Breast epithelium (tissue), 4 donors: ENCODE measurements around the gene RPS19BP1. TPM values are rescaled to one million over a fixed set of nuclear protein-coding genes. Genes with fewer than 3 reads are reported as not detected.

Source experiments
- DNase-seq, 2 donors: peaks; one replicate each; pipeline ENCODE4 v3.0.0-alpha.2; 2019; ENCODE audit warnings: low spot score in 2 of 2
- H3K27ac ChIP-seq, 2 donors: fragments of 200-600 bp; sonication (generic) in 1 of 2; one replicate each; pipeline ENCODE4 v1.5.1; 2016 to 2019; ENCODE audit warnings: mild to moderate bottlenecking in 1 of 2
- H3K27me3 ChIP-seq, 2 donors: fragments of 200-600 bp; sonication (generic) in 1 of 2; one replicate each; pipeline versions ENCODE4 v1.5.1 to v1.6.0; 2017 to 2019; ENCODE audit warnings: control low read depth in 1 of 2, mild to moderate bottlenecking in 1 of 2
- H3K36me3 ChIP-seq: fragments of 200-600 bp; one replicate; pipeline ENCODE4 v1.5.1; 2019
- H3K4me1 ChIP-seq, 2 donors: fragments of 200-600 bp; sonication (generic); one replicate each; pipeline ENCODE4 v1.5.1; 2016 to 2019; ENCODE audit warnings: control low read depth in 1 of 2
- H3K4me3 ChIP-seq, 3 donors: fragments of 200-600 bp; sonication (generic); 1 replicate in 2 of 3; 2 replicates in 1 of 3; pipeline ENCODE4 v1.5.1; 2016 to 2019; ENCODE audit warnings: mild to moderate bottlenecking in 3 of 3, moderate library complexity in 2 of 3
- H3K9me3 ChIP-seq, 2 donors: fragments of 200-600 bp; sonication (generic) in 1 of 2; one replicate each; pipeline ENCODE4 v1.5.1; 2016 to 2019; ENCODE audit warnings: control low read depth in 1 of 2
- POLR2A ChIP-seq: fragments of 450-650 bp; IDR thresholded peaks from one replicate; pipeline ENCODE4 v1.6.1; 2016; ENCODE audit warnings: antibody characterized with exemption, mild to moderate bottlenecking, moderate library complexity
- POLR2AphosphoS5 ChIP-seq, 3 donors: sonication (generic); formaldehyde crosslinking; IDR thresholded peaks; one replicate each; pipeline ENCODE4 v1.6.1; 2017; ENCODE audit warnings: antibody characterized with exemption in 3 of 3
- intact Hi-C: fragments of 100-400 bp; cut with DNase I; formaldehyde crosslinking; loops from one replicate; pipeline ENCODE4 v1.15.1; 2023; ENCODE audit warnings: low total_unique reads
- total RNA-seq, 3 donors: library from RNA; depleted of rRNA; stranded (reverse); fragments of >200 nt; gene quantifications; one replicate each; pipeline ENCODE4 v1.1.0, GENCODE V29; 2016
- TF ChIP-seq, protein P1 (sequence below), 3 donors: fragments of 450-650 bp; IDR thresholded peaks; one replicate each; pipeline ENCODE4 v1.5.1; 2016 to 2017; ENCODE audit warnings: antibody characterized with exemption in 3 of 3, mild to moderate bottlenecking in 3 of 3, moderate library complexity in 3 of 3

Gene RPS19BP1
- total RNA-seq, 3 donors from 2014 or later: 112 to 177 (median 159) TPM

- no peak overlapping the region for H3K4me3 ChIP-seq
- H3K4me1 ChIP-seq: no peaks in the 10 kb centered on the region
- H3K9me3 ChIP-seq: no peaks in the 10 kb centered on the region
- DNase-seq: no peak
- TF ChIP-seq POLR2A (no peak), POLR2AphosphoS5 (IDR thresholded peaks at IDR 0.05) (no peak)
- TF ChIP-seq, protein P1, sequence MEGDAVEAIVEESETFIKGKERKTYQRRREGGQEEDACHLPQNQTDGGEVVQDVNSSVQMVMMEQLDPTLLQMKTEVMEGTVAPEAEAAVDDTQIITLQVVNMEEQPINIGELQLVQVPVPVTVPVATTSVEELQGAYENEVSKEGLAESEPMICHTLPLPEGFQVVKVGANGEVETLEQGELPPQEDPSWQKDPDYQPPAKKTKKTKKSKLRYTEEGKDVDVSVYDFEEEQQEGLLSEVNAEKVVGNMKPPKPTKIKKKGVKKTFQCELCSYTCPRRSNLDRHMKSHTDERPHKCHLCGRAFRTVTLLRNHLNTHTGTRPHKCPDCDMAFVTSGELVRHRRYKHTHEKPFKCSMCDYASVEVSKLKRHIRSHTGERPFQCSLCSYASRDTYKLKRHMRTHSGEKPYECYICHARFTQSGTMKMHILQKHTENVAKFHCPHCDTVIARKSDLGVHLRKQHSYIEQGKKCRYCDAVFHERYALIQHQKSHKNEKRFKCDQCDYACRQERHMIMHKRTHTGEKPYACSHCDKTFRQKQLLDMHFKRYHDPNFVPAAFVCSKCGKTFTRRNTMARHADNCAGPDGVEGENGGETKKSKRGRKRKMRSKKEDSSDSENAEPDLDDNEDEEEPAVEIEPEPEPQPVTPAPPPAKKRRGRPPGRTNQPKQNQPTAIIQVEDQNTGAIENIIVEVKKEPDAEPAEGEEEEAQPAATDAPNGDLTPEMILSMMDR (IDR thresholded peaks at IDR 0.05): no peak
- H3K27me3 ChIP-seq: no peaks in the 10 kb centered on the region
- no peak overlapping the region for H3K27ac ChIP-seq
- no peaks in the 10 kb centered on the region for H3K36me3 ChIP-seq
- intact Hi-C loops: no loop called here
These were observed 39.0 kb upstream of the RPS19BP1 start for GRCh38 chr22:39571538-39571937.

DNA sequence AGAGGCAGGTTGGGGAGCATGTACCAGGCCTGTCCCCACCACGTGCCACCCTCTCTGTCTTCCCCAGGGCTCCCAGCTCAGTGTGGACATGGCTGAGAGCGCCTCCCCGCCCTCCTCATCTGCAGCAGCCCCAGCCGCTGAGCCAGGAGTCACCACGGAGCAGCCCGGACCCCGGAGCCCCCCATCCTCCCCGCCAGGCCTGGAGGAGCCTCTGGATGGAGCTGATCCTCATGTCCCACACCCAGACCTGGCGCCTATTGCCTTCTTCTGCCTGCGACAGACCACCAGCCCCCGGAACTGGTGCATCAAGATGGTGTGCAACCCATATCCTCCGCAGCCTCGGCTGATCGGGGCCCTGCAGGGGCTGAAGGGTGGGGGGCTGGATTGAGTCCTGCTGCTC is 38.1 kb upstream of the RPS19BP1 start, which contains the start of gene CACNA1I:
Gene CACNA1I, plus strand, starts transcription at position 89 of the 400 bp plus-strand sequence. Its CDS starts 0 bp downstream, at position 89.
- H3K36me3 ChIP-seq: no peaks in the 10 kb centered on the region

DNA sequence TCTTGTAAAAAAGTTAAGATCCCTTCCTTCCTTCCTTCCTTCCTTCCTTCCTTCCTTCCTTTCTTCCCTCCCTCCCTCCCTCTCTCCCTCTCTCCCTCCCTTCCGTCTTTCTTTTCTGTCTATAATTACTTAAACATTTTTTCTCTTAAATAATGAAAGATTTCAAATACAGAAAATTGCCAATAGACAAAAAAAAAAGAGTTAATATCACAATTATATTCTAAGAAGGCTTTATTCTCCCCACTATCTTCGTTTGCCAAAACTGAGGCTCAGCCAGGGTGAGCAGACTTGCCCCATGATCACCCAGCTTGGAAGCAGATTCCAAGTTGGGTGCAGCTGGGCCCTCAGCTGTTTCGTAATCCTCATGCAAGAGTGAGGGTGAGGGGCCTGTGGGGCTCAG is 37.7 kb upstream of the RPS19BP1 start:
- H3K27ac ChIP-seq: no peak overlapping the region
- intact Hi-C loops: loop anchor here (1.0 kb wide), 1 partner anchor 10 kb away; no protein-coding TSS in a partner anchor
- DNase-seq: no peak
- TF ChIP-seq, protein P1 (IDR thresholded peaks at IDR 0.05): no peak
- TF ChIP-seq POLR2A (no peak), POLR2AphosphoS5 (IDR thresholded peaks at IDR 0.05) (no peak)
- no peaks in the 10 kb centered on the region for H3K4me1 ChIP-seq
- H3K4me3 ChIP-seq: no peak overlapping the region
- no peaks in the 10 kb centered on the region for H3K27me3 ChIP-seq
- H3K9me3 ChIP-seq: no peaks in the 10 kb centered on the region
- no peaks in the 10 kb centered on the region for H3K36me3 ChIP-seq

More for the DNA sequence above, 38.1 kb upstream of the RPS19BP1 start, which contains the start of gene CACNA1I:
- H3K9me3 ChIP-seq: no peaks in the 10 kb centered on the region
- H3K27me3 ChIP-seq: no peaks in the 10 kb centered on the region
- no peak for DNase-seq
- intact Hi-C loops: loop anchor here (1.0 kb wide), 1 partner anchor 10 kb away; no protein-coding TSS in a partner anchor
- H3K4me3 ChIP-seq: no peak within 1 kb of the TSS
- no peaks in the 10 kb centered on the region for H3K4me1 ChIP-seq
- H3K27ac ChIP-seq: no peak within 1 kb of the TSS
- TF ChIP-seq POLR2AphosphoS5 (IDR thresholded peaks at IDR 0.05) (no peak), POLR2A (no peak)
- TF ChIP-seq, protein P1 (IDR thresholded peaks at IDR 0.05): no peak

DNA sequence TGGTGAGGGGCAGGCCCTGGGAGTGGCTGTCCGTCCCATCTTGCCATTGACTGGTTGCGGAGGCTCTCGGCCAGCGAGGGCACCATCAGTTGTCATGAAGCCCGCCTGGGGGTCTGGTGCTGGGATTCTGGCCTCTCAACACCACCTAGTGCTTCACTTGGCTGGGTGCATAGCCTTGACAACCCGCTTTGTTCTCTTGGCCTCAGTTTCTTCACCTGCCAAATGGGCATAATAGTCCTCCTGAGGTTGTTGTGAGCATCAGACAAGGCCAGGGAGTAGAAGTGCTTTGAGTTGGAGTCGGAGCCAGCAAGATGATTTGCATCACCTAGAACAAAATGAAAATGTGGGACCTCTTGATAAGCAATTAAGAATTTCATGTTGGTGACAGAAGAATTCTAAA is 36.5 kb upstream of the RPS19BP1 start:
- intact Hi-C loops: no loop called here

DNA sequence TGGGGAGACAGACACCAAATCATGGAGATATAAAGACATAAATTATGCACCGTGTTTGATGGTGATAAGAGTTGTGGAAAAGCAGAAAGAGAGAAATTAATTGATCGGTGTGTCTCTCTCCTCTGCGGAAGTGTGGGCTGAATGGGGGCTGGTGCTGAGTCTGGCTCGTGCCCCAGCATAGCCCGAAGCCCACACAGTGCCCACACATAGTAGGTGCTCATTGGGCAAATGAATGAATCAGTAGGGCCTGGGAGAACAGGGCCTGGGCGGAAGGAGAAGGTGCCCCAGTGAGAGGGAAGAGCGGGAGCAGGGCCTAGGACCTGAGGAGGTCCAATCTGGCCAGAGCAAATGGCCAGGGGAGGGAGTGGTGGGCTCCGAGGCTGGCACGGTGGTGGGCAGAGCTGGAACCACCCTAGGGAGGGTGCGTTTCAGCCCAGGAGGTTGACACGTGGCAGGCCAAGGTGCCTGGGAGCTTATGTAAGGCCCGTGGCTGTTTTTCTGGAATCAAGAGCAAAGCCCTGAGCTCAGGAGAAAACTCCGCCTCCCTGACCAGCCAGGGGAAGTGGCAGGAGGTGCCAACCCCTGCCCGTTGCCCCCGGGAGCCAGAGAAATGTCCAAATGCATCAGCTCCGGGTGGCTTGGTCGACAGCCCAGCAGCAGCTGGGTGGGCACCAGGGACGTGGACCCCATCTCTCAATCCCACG is 35.9 kb upstream of the RPS19BP1 start:
- Histone ChIP-seq H3K4me1 (no peaks in the 10 kb centered on the region), H3K36me3 (no peaks in the 10 kb centered on the region), H3K27ac (no peak overlapping the region), H3K4me3 (no peak overlapping the region), H3K27me3 (no peaks in the 10 kb centered on the region), H3K9me3 (no peaks in the 10 kb centered on the region)
- TF ChIP-seq, protein P1 (IDR thresholded peaks at IDR 0.05): no peak
- TF ChIP-seq POLR2A (no peak), POLR2AphosphoS5 (IDR thresholded peaks at IDR 0.05) (no peak)
- DNase-seq: no peak
- intact Hi-C loops: no loop called here

More for the DNA sequence above, 36.5 kb upstream of the RPS19BP1 start:
- no peak for DNase-seq
- no peaks in the 10 kb centered on the region for H3K27me3 ChIP-seq
- no peaks in the 10 kb centered on the region for H3K36me3 ChIP-seq
- no peak overlapping the region for H3K4me3 ChIP-seq
- TF ChIP-seq POLR2AphosphoS5 (IDR thresholded peaks at IDR 0.05): no peak
- no peak for TF ChIP-seq POLR2A
- TF ChIP-seq, protein P1 (IDR thresholded peaks at IDR 0.05): no peak
- no peaks in the 10 kb centered on the region for H3K9me3 ChIP-seq
- H3K27ac ChIP-seq: no peak overlapping the region
- no peaks in the 10 kb centered on the region for H3K4me1 ChIP-seq
